Measurements from ENCODE around the gene LRCOL1. TPM values are rescaled to one million over a fixed set of nuclear protein-coding genes. Genes with fewer than 3 reads are reported as not detected.

The LRCOL1 gene
- total and polyA plus RNA-seq, 2 experiments from 2014 or later = 1.7 TPM; not detected in 1

- no peaks in the 10 kb centered on the region for H3K9me2 ChIP-seq (ENCODE audit: insufficient read depth)
- peaks cover 25% of the 10 kb centered on the region for H3K27me3 ChIP-seq (ENCODE audit: insufficient read depth)
- Mint-ChIP-seq H3K27me3 (ENCODE audit: insufficient read depth, low read depth, poor library complexity) (peaks cover 25% of the 10 kb centered on the region), H3K4me3 (no peak overlapping the region), H3K27ac (no peak overlapping the region), H3K4me1 (peaks cover 14% of the 10 kb centered on the region), H3K36me3 (ENCODE audit: low read depth) (peaks cover 28% of the 10 kb centered on the region), H3K9me3 (peaks cover 7% of the 10 kb centered on the region; the same call in 2 of the 3 replicates)
- 0 out of 2 replicates have a peak, but pooled peaks cover 6% of the 10 kb centered on the region for H3F3A ChIP-seq (replicated peaks; ENCODE audit: low read depth)
- H3K36me3 ChIP-seq (ENCODE audit: insufficient read depth) = no peaks in the 10 kb centered on the region
- H2AFZ ChIP-seq = no peak overlapping the region
- H4K20me1 ChIP-seq (replicated peaks; ENCODE audit: insufficient read depth) = 0 out of 2 replicates have a peak, but pooled peaks cover 14% of the 10 kb centered on the region
- ATAC-seq (no peak), DNase-seq (ENCODE audit: low spot score) (no peak)
- H3K4me2 ChIP-seq = no peak overlapping the region
- H3K79me2 ChIP-seq (replicated peaks; ENCODE audit: insufficient read depth) = no peaks in the 10 kb centered on the region
- H3K4me3 ChIP-seq = no peak overlapping the region
- peaks cover 6% of the 10 kb centered on the region; the same call in 1 of the 2 replicates for H3K4me1 ChIP-seq (ENCODE audit: insufficient read depth)
- H3K27ac ChIP-seq (ENCODE audit: low read depth) = no peak overlapping the region
- TF ChIP-seq ZNF114 (CRISPR knock-in tag; IDR thresholded peaks at IDR 0.05) (no peak), JUNB (IDR thresholded peaks at IDR 0.05; ENCODE audit: unreplicated experiment) (no peak), EZH2phosphoT487 (IDR thresholded peaks at IDR 0.05; ENCODE audit: unreplicated experiment) (no peak)
These were observed 12.2 kb upstream of the LRCOL1 start for GRCh38 chr12:132622437-132623071.

- Mint-ChIP-seq H3K4me1 (peaks cover 14% of the 10 kb centered on the region), H3K36me3 (ENCODE audit: low read depth) (peaks cover 31% of the 10 kb centered on the region), H3K4me3 (no peak overlapping the region), H3K9me3 (peaks cover 13% of the 10 kb centered on the region), H3K27ac (no peak overlapping the region), H3K27me3 (ENCODE audit: insufficient read depth, low read depth, poor library complexity) (peaks cover 33% of the 10 kb centered on the region)
- H3K4me1 ChIP-seq (ENCODE audit: insufficient read depth) = peaks cover 6% of the 10 kb centered on the region; the same call in 1 of the 2 replicates
- H3K27ac ChIP-seq (ENCODE audit: low read depth) = no peak overlapping the region
- TF ChIP-seq POLR2AphosphoS5 (IDR thresholded peaks at IDR 0.05; ENCODE audit: low read depth) = peak; percentile 37; the same call in 1 of the 2 replicates
- TF ChIP-seq ZNF462 (CRISPR knock-in tag; IDR thresholded peaks at IDR 0.05) = no peak
- DNase-seq (ENCODE audit: low spot score) (no peak), ATAC-seq (no peak)
- no peak overlapping the region for H3K4me2 ChIP-seq
- H3K79me2 ChIP-seq (replicated peaks; ENCODE audit: insufficient read depth) = no peaks in the 10 kb centered on the region
- H3F3A ChIP-seq (replicated peaks; ENCODE audit: low read depth) = 0 out of 2 replicates have a peak, but pooled peaks cover 6% of the 10 kb centered on the region
- no peaks in the 10 kb centered on the region for H3K36me3 ChIP-seq (ENCODE audit: insufficient read depth)
- H3K27me3 ChIP-seq (ENCODE audit: insufficient read depth) = peaks cover 32% of the 10 kb centered on the region
- no peak overlapping the region for H3K4me3 ChIP-seq
- H4K20me1 ChIP-seq (replicated peaks; ENCODE audit: insufficient read depth) = 0 out of 2 replicates have a peak, but pooled peaks cover 13% of the 10 kb centered on the region
- H3K9me2 ChIP-seq (ENCODE audit: insufficient read depth) = no peaks in the 10 kb centered on the region
- no peak overlapping the region for H2AFZ ChIP-seq
These were observed 11.5 kb upstream of the LRCOL1 start for GRCh38 chr12:132621657-132622435.
